Parathyroid adenoma (tissue), 2 donors: ENCODE data around the gene LEMD3.

ENCODE experiments used
- H2AFZ ChIP-seq: fragments of 300-600 bp; sonication (generic); one replicate; pipeline ENCODE4 v1.7.0; 2017; ENCODE audit warnings: antibody characterized with exemption, mild to moderate bottlenecking
- H3K27ac ChIP-seq: fragments of 300-600 bp; sonication (generic); one replicate; pipeline ENCODE4 v1.7.0; 2017
- H3K27me3 ChIP-seq: fragments of 300-600 bp; sonication (generic); one replicate; pipeline ENCODE4 v1.7.0; 2017; ENCODE audit warnings: low read length; ENCODE audit not compliant: control insufficient read depth, insufficient read depth
- H3K36me3 ChIP-seq: fragments of 300-600 bp; sonication (generic); one replicate; pipeline ENCODE4 v1.7.0; 2017; ENCODE audit warnings: low read length; ENCODE audit not compliant: control insufficient read depth, insufficient read depth
- H3K4me1 ChIP-seq: fragments of 300-600 bp; sonication (generic); one replicate; pipeline ENCODE4 v1.7.0; 2017; ENCODE audit warnings: control low read depth
- H3K4me2 ChIP-seq: fragments of 300-600 bp; sonication (generic); one replicate; pipeline ENCODE4 v1.7.0; 2017; ENCODE audit warnings: low read length
- H3K4me3 ChIP-seq: fragments of 300-600 bp; sonication (generic); one replicate; pipeline ENCODE4 v1.7.0; 2017; ENCODE audit warnings: low read depth, low read length
- H3K79me2 ChIP-seq: fragments of 300-600 bp; sonication (generic); one replicate; pipeline ENCODE4 v1.7.0; 2017; ENCODE audit warnings: control low read depth
- H3K9ac ChIP-seq: fragments of 300-600 bp; sonication (generic); one replicate; pipeline ENCODE4 v1.7.0; 2017; ENCODE audit warnings: mild to moderate bottlenecking
- H3K9me3 ChIP-seq: fragments of 300-600 bp; sonication (generic); one replicate; pipeline ENCODE4 v1.7.0; 2017; ENCODE audit warnings: low read length; ENCODE audit not compliant: control insufficient read depth
- CTCF ChIP-seq: fragments of 300-600 bp; sonication (generic); IDR thresholded peaks from one replicate; pipeline ENCODE4 v1.7.0; 2017; ENCODE audit warnings: antibody characterized with exemption, mild to moderate bottlenecking
- donor health status: primary hyperparathyroidism.

Gene LEMD3

GRCh38 chr12:65203376-65203775 is 34.0 kb downstream of the LEMD3 start:
- Histone ChIP-seq H3K36me3 (no peaks in the 10 kb centered on the region), H3K9ac (no peak overlapping the region), H3K4me3 (no peak overlapping the region), H3K4me2 (no peak overlapping the region), H3K4me1 (no peaks in the 10 kb centered on the region), H3K27ac (no peak overlapping the region), H3K79me2 (peaks cover 13% of the 10 kb centered on the region), H3K9me3 (no peaks in the 10 kb centered on the region), H2AFZ (no peak overlapping the region), H3K27me3 (no peaks in the 10 kb centered on the region)
- TF ChIP-seq CTCF: no peak

- no peaks in the 10 kb centered on the region for H3K36me3 ChIP-seq
- no peaks in the 10 kb centered on the region for H3K9me3 ChIP-seq
- no peak overlapping the region for H3K9ac ChIP-seq
- no peaks in the 10 kb centered on the region for H3K27me3 ChIP-seq
- H3K79me2 ChIP-seq: peaks cover 13% of the 10 kb centered on the region
- no peaks in the 10 kb centered on the region for H3K4me1 ChIP-seq
- no peak for TF ChIP-seq CTCF
- no peak overlapping the region for H3K4me3 ChIP-seq
- no peak overlapping the region for H3K4me2 ChIP-seq
- no peak overlapping the region for H2AFZ ChIP-seq
- H3K27ac ChIP-seq: no peak overlapping the region
Measured at GRCh38 chr12:65204886-65205525, 35.6 kb downstream of the LEMD3 start.

- H3K9me3 ChIP-seq: no peaks in the 10 kb centered on the region
- H3K9ac ChIP-seq: no peak overlapping the region
- no peak for TF ChIP-seq CTCF
- H3K79me2 ChIP-seq: peaks cover 12% of the 10 kb centered on the region
- no peaks in the 10 kb centered on the region for H3K4me1 ChIP-seq
- H3K27me3 ChIP-seq: no peaks in the 10 kb centered on the region
- H3K4me3 ChIP-seq: no peak overlapping the region
- H3K27ac ChIP-seq: no peak overlapping the region
- no peak overlapping the region for H2AFZ ChIP-seq
- H3K36me3 ChIP-seq: no peaks in the 10 kb centered on the region
- no peak overlapping the region for H3K4me2 ChIP-seq
Measured at GRCh38 chr12:65205886-65206285, 36.5 kb downstream of the LEMD3 start.

GRCh38 chr12:65208125-65208524 is 38.7 kb downstream of the LEMD3 start:
- Histone ChIP-seq H3K9me3 (no peaks in the 10 kb centered on the region), H3K4me2 (no peak overlapping the region), H3K79me2 (peaks cover 10% of the 10 kb centered on the region), H2AFZ (no peak overlapping the region), H3K27ac (no peak overlapping the region), H3K27me3 (no peaks in the 10 kb centered on the region), H3K4me3 (no peak overlapping the region), H3K4me1 (no peaks in the 10 kb centered on the region), H3K9ac (no peak overlapping the region), H3K36me3 (no peaks in the 10 kb centered on the region)
- TF ChIP-seq CTCF: no peak

- H3K4me3 ChIP-seq: no peak overlapping the region
- no peak overlapping the region for H3K27ac ChIP-seq
- no peaks in the 10 kb centered on the region for H3K4me1 ChIP-seq
- H3K79me2 ChIP-seq: peaks cover 10% of the 10 kb centered on the region
- TF ChIP-seq CTCF: no peak
- no peak overlapping the region for H2AFZ ChIP-seq
- H3K36me3 ChIP-seq: no peaks in the 10 kb centered on the region
- no peak overlapping the region for H3K4me2 ChIP-seq
- no peaks in the 10 kb centered on the region for H3K9me3 ChIP-seq
- no peak overlapping the region for H3K9ac ChIP-seq
- H3K27me3 ChIP-seq: no peaks in the 10 kb centered on the region
Measured at GRCh38 chr12:65208964-65209654, 39.7 kb downstream of the LEMD3 start.
